Inferior parietal cortex (tissue), 1 donor: ENCODE results near the gene EREG.
"Not testable (repeated sequence)": the region's sequence is repeated elsewhere in the genome, so short reads cannot be mapped to it uniquely, and the experiment has no call there.

Experiments used
- DNase-seq: peaks from one replicate; pipeline ENCODE4 v3.0.0-alpha.2; 2016; ENCODE audit errors: extremely low spot score

The EREG gene, protein sequence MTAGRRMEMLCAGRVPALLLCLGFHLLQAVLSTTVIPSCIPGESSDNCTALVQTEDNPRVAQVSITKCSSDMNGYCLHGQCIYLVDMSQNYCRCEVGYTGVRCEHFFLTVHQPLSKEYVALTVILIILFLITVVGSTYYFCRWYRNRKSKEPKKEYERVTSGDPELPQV

DNA sequence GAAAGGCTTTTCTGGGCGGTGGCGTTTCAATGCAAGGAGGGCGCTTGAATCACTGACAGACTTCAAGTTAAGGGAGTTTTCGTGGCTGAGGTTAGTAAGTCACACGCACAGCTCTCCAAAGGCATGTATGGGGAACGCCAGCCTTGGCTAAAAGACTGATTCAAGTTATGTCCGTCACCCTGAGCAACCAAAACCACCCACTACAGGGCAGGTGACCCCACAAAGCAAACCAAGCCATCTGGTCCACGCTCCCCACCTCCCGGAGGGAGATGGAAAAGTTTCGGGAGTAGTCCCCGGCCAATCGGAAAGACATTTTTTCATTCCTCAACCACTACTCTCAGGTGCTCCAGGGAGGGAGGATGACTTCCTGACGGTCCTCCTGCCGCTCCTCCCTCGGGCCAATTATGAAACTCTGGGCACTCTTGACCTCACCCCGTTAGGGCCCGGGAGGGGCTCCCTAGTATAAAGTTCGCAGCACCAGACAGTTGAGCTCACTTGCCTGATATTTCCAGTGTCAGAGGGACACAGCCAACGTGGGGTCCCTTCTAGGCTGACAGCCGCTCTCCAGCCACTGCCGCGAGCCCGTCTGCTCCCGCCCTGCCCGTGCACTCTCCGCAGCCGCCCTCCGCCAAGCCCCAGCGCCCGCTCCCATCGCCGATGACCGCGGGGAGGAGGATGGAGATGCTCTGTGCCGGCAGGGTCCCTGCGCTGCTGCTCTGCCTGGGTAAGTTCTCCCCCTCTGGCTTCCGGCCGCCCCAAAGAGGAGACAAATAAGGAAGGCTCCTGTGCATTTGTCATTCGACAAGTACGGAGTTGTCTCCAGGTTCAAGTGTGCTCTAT, at the start of gene EREG:
Gene EREG (plus strand): TSS at position 494 of the 840 bp plus-strand sequence. CDS start 164 bp downstream, at position 658.
- no peak for DNase-seq

- no peak for DNase-seq
Measured at GRCh38 chr4:74315376-74315775, 49.6 kb upstream of the EREG start.

- no peak for DNase-seq
Measured at GRCh38 chr4:74316397-74316796, 48.5 kb upstream of the EREG start.

DNA sequence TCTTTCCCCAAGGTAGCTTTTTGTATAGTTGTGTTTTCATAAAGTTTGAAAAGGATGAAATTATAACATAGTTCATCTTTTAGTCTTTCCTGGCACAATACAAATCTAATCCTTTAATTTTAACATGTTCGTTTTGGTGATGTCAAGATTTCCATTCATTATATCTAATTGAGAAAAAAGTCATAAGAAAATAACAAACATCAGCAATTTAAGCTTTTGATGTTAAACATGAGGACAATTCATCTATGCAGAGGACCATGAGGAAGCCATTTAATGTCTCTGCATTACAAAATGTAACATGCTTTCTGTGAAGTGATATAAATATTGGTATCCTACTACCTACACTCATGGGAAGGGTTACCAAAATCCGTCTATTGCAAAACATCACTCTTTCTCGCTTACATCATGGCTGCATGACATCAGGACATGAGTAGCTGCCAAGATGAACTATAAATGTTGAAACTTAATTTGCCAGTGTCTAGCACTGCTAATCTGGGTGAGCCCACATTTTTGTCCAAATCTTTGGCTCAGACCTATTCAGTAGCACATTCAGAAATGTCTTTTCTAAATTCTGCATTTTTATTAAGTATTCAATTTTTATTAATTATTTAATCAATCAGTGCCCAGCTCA, 47.2 kb upstream of the EREG start:
- DNase-seq: no peak

DNA sequence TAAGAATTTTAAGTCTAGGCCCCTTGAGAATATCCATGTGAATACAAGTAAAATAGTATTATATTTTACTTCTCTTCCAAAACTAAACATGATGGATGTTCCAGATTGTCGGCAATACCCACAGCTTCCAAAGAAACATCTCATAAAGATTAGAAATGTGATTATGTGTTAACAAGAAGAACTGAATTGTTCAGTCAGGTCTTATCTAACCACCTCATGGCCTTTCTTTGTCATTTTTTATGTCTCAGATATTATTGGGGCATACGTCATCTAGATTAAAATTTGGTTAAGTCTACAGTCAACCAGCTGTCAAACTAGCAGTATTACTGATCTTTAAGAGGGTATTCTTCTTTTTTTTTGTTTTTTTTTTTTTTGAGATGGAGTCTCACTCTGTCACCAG, 46.7 kb upstream of the EREG start:
- DNase-seq: no peak

- no peak for DNase-seq
Measured at GRCh38 chr4:74319470-74319869, 45.5 kb upstream of the EREG start.

DNA sequence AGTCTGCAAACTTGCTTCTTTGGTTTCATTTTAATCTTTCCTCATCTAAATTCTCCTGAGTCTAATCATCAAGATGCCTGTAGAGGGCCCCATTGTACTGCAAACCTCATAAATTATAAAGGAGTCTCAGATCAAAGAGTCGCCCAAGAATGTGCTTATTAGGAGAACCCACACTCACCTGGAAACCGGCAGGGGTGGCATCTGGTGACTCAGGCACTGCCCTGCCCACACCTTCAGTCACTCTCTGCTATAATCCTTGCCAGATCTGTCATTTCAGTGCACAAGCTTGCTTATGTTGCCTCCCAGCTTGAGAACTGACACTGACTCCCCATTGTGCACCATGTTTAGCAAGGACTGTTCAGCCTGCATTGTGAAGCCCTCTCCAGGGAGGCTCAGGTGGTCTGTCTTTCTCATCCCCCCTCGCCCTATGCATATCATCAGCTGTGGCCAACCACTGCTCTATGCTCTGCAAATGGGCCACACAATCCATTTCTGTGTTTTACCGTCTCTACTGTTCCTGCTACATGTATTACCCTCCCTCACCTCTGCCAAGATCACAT, 44.3 kb upstream of the EREG start:
- peak; percentile 61 for DNase-seq

GRCh38 chr4:74322301-74322700, 42.6 kb upstream of the EREG start:
- DNase-seq: no peak

DNA sequence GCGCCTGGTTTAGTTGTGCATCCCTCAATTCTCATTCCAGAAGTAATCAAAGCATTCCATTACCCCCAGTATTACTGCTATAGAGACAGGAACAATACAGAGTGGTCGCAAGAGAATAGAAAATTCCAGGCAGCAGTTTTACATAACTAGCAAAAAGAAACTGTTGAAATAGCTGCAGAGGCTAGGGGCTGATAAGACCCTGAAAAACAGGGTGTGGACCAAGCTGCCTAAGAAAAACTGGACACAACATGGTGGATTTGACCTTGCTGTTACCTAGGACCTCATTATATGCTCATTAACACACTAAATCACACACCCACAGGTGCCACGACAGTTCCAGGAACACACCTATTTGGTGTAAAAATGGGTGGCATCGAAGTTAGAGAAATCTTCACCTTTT, 41.3 kb upstream of the EREG start:
- DNase-seq: no peak

GRCh38 chr4:74324262-74324661, 40.7 kb upstream of the EREG start:
- DNase-seq: no peak

GRCh38 chr4:74325886-74326285, 39.1 kb upstream of the EREG start:
- DNase-seq: no peak

- no peak for DNase-seq
Measured at GRCh38 chr4:74327762-74328161, 37.2 kb upstream of the EREG start.

- no peak for DNase-seq
Measured at GRCh38 chr4:74328501-74328900, 36.4 kb upstream of the EREG start.

- no peak for DNase-seq
Measured at GRCh38 chr4:74329307-74329706, 35.6 kb upstream of the EREG start.

- DNase-seq: no peak
Measured at GRCh38 chr4:74330295-74330750, 34.6 kb upstream of the EREG start.

- no peak for DNase-seq
Measured at GRCh38 chr4:74331252-74331651, 33.7 kb upstream of the EREG start.

GRCh38 chr4:74331944-74332343, 33.0 kb upstream of the EREG start:
- DNase-seq: no peak

DNA sequence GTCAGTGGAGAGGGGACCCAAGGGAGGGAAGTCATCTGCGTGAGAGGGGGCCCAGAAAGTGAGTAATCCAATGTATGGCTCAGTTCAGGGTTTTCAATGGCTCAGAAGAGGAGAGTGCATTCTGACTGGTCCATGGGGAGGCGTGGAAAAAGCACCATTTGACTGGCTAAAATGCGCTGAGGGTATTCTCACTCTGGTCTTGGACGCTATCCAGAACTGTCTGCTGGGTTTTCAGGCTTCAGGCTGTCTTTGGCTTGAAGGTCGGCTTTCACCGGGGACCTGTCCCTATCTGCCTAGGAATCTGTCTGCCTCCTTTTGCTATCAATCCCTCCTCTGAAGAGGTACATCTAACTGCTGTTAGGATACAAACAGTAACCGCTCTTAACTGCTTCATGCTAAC, 30.3 kb upstream of the EREG start:
- DNase-seq: no peak

DNA sequence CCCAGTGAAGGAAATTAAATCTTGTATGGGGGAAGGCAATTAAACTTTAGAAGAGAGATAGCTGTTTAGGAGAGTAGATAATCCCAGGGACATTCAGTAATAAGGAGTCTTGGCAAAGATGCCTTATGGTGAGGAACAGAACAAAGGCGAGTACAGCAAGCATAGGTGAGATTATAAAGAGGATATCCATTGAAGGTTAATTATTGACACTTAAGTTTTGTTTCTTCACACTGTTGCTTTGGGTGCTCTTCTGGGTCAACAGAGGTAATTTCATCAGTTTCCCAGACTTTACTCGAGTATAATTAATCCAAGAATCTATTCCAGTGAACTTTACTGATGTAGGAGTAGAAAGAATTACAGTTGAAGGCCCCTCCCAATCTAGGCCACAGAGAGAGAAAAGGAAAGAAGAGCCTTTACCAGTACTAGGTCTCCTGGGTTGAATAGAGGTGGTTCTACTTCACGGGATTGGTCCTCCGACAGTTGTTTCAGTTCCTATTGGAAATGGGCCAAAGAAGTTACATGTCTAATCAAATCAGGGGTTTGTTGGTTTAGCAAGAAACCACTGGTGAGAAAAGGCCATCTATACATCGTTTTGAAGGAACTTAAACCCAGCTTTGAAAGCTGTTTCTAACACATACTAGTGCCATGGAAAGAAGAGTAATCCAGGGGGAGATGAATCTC, 29.5 kb upstream of the EREG start:
- DNase-seq: no peak

GRCh38 chr4:74338792-74339333, 26.1 kb upstream of the EREG start:
- DNase-seq: no peak

- DNase-seq: no peak
Measured at GRCh38 chr4:74339501-74339900, 25.4 kb upstream of the EREG start.

DNA sequence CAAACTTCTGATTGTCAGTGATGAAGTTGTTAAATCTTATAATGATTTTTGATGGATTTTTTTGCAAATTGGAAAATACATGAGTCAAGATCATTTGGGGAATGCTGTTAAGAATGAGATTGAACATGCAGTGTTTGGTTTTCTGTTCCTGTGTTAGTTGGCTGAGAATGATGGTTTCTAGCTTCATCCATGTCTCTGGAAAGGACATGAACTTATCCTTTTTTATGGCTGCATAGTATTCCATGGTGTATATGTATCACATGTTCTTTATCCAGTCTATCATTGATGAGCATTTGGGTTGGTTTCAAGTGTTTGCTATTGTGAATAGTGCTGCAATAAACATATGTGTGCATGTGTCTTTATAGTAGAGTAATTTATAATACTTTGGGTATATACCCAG, 24.5 kb upstream of the EREG start:
- DNase-seq: not testable (repeated sequence)
